ENCODE data around the gene UQCR10. TPM values are rescaled to one million over a fixed set of nuclear protein-coding genes. Genes with fewer than 3 reads are reported as not detected.

Gene UQCR10
- total RNA-seq, 4 donors from 2014 or later: 20.6 to 134 (median 70.8) TPM

GRCh38 chr22:29720811-29721323, 46.3 kb upstream of the UQCR10 start:
- Histone ChIP-seq H3K4me1 (peaks cover 0 to 13% of the 10 kb centered on the region in 2 donors), H3K36me3 (no peaks in the 10 kb centered on the region), H3K9me3 (no peaks in the 10 kb centered on the region), H3K4me3 (replicated peaks in 1 of 3) (no peak overlapping the region), H3K27ac (no peak overlapping the region), H3K27me3 (peaks cover 4% of the 10 kb centered on the region)
- no peak for TF ChIP-seq POLR2A (IDR thresholded peaks at IDR 0.05)
- TF ChIP-seq, protein P1, sequence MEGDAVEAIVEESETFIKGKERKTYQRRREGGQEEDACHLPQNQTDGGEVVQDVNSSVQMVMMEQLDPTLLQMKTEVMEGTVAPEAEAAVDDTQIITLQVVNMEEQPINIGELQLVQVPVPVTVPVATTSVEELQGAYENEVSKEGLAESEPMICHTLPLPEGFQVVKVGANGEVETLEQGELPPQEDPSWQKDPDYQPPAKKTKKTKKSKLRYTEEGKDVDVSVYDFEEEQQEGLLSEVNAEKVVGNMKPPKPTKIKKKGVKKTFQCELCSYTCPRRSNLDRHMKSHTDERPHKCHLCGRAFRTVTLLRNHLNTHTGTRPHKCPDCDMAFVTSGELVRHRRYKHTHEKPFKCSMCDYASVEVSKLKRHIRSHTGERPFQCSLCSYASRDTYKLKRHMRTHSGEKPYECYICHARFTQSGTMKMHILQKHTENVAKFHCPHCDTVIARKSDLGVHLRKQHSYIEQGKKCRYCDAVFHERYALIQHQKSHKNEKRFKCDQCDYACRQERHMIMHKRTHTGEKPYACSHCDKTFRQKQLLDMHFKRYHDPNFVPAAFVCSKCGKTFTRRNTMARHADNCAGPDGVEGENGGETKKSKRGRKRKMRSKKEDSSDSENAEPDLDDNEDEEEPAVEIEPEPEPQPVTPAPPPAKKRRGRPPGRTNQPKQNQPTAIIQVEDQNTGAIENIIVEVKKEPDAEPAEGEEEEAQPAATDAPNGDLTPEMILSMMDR (IDR thresholded peaks at IDR 0.05): no peak
- 3% methylated on average over 20 of the region's 53 CpGs; no CpG with 5 or more reads in 1 of the 2 donors for WGBS, 2 donors
- intact Hi-C loops (cut with DNase I): no loop called here
- DNase-seq: no peak

DNA sequence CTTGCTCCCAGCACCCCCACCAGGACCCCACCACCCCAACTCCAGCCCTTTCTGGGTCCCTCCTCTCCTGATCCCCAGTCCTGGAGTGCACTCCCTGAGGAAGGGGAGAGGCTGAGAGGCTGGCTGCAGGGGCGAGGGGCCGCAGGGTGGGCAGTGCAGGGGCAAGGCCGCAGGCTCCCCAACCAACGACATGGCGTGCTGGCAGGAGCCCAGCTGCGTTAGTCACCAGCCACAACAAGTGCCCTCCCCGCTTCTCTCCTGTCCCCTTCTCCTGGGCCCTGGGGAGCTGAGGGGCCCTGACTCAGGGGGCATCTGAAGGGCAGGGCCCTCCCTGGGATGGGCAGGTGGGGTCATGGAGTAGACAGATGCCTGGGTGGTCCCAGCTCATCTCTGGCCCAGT, 45.0 kb upstream of the UQCR10 start:
- no peaks in the 10 kb centered on the region for H3K9me3 ChIP-seq
- no peak overlapping the region for H3K4me3 ChIP-seq (replicated peaks in 1 of 3)
- no peak for TF ChIP-seq POLR2A (IDR thresholded peaks at IDR 0.05)
- TF ChIP-seq, protein P1 (IDR thresholded peaks at IDR 0.05): no peak
- H3K4me1 ChIP-seq: peaks cover 0 to 13% of the 10 kb centered on the region in 2 donors
- H3K27me3 ChIP-seq: peaks cover 4% of the 10 kb centered on the region
- no peak for DNase-seq
- no peak overlapping the region for H3K27ac ChIP-seq
- intact Hi-C loops (cut with DNase I): no loop called here
- no peaks in the 10 kb centered on the region for H3K36me3 ChIP-seq
- WGBS, 2 donors: 82 to 90% methylated on average over 7 of the region's 7 CpGs

DNA sequence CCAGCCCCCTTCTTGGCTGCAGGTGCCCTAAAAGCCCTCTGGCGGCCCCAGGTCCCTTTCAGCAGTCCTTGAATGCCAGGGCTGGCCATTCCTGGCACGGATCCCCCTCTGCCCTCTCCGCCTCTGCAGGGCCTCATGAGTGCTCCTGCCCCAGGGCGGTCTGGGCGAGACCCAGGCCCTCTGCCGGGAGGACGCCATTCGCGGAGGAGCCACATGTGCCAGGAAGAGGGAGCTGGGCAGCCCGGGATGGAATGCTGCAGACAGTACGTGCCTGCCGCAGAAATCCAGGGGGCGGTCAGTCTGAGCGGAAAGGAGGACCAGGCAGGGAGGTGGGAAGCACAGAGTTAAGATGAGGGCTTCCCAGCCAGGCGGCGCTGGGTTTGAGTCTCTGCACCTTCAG, 44.6 kb upstream of the UQCR10 start:
- TF ChIP-seq POLR2A (IDR thresholded peaks at IDR 0.05): no peak
- TF ChIP-seq, protein P1 (IDR thresholded peaks at IDR 0.05): no peak
- peaks cover 0 to 13% of the 10 kb centered on the region in 2 donors for H3K4me1 ChIP-seq
- no peak for DNase-seq
- H3K27me3 ChIP-seq: peaks cover 4% of the 10 kb centered on the region
- intact Hi-C loops (cut with DNase I): no loop called here
- H3K27ac ChIP-seq: no peak overlapping the region
- no peaks in the 10 kb centered on the region for H3K36me3 ChIP-seq
- no peak overlapping the region for H3K4me3 ChIP-seq (replicated peaks in 1 of 3)
- 72% methylated on average over 7 to 11 of the region's 16 CpGs for WGBS, 2 donors
- no peaks in the 10 kb centered on the region for H3K9me3 ChIP-seq

- intact Hi-C loops (cut with DNase I): no loop called here
- Histone ChIP-seq H3K9me3 (no peaks in the 10 kb centered on the region), H3K27me3 (peaks cover 4% of the 10 kb centered on the region), H3K4me3 (replicated peaks in 1 of 3) (no peak overlapping the region), H3K4me1 (peaks cover 0 to 13% of the 10 kb centered on the region in 2 donors), H3K27ac (no peak overlapping the region), H3K36me3 (no peaks in the 10 kb centered on the region)
- 90 to 96% methylated on average over 6 to 10 of the region's 10 CpGs for WGBS, 2 donors
- no peak for DNase-seq
- TF ChIP-seq, protein P1 (IDR thresholded peaks at IDR 0.05): no peak
- no peak for TF ChIP-seq POLR2A (IDR thresholded peaks at IDR 0.05)
These were observed 43.4 kb upstream of the UQCR10 start for GRCh38 chr22:29723766-29724165.

- no peaks in the 10 kb centered on the region for H3K36me3 ChIP-seq
- TF ChIP-seq, protein P1 (IDR thresholded peaks at IDR 0.05): no peak
- no peak for TF ChIP-seq POLR2A (IDR thresholded peaks at IDR 0.05)
- H3K4me3 ChIP-seq (replicated peaks in 1 of 3): no peak overlapping the region
- no peaks in the 10 kb centered on the region for H3K27me3 ChIP-seq
- WGBS, 2 donors: 65 to 70% methylated on average over 5 to 8 of the region's 8 CpGs
- no peaks in the 10 kb centered on the region for H3K9me3 ChIP-seq
- peaks cover 0 to 9% of the 10 kb centered on the region in 2 donors for H3K4me1 ChIP-seq
- no peak for DNase-seq
- intact Hi-C loops (cut with DNase I): no loop called here
- no peak overlapping the region for H3K27ac ChIP-seq
These were observed 42.3 kb upstream of the UQCR10 start for GRCh38 chr22:29724843-29725242.

Data from thyroid gland (tissue), 4 donors.